Transverse colon (tissue), 4 donors: Measurements from ENCODE around the gene ZNF784. TPM values are rescaled to one million over a fixed set of nuclear protein-coding genes. Genes with fewer than 3 reads are reported as not detected.

Experiments used
- DNase-seq: peaks from one replicate; pipeline ENCODE4 v3.0.0-alpha.2; 2019
- H3K27ac ChIP-seq, 4 donors: fragments of 200-600 bp; sonication (generic); 2 replicates each; pipeline ENCODE4 v1.5.1; 2016 to 2018; ENCODE audit warnings: inconsistent platforms in 4 of 4
- H3K27me3 ChIP-seq: fragments of 200-600 bp; sonication (generic); 2 replicates; pipeline ENCODE4 v1.5.1; 2017; ENCODE audit warnings: inconsistent platforms
- H3K36me3 ChIP-seq, 4 donors: fragments of 200-600 bp; sonication (generic); 2 replicates each; pipeline ENCODE4 v1.5.1; 2017 to 2019; ENCODE audit warnings: inconsistent platforms in 4 of 4
- H3K4me1 ChIP-seq, 4 donors: fragments of 200-600 bp; sonication (generic); 2 replicates each; pipeline ENCODE4 v1.5.1; 2017 to 2020; ENCODE audit warnings: inconsistent platforms in 4 of 4
- H3K4me3 ChIP-seq, 4 donors: fragments of 200-600 bp; sonication (generic); 1 replicate in 1 of 4; 2 replicates in 3 of 4; pipeline versions ENCODE4 v1.5.1 to v1.6.1; 2017 to 2019; ENCODE audit warnings: inconsistent platforms in 4 of 4
- H3K9me3 ChIP-seq, 2 donors: fragments of 200-600 bp; sonication (generic); 2 replicates each; pipeline ENCODE4 v1.5.1; 2017 to 2019; ENCODE audit warnings: inconsistent platforms in 2 of 2
- EP300 ChIP-seq: sonication (generic); formaldehyde crosslinking; IDR thresholded peaks from one replicate; pipeline ENCODE4 v1.6.1; 2017; ENCODE audit warnings: antibody characterized with exemption, low read depth
- POLR2A ChIP-seq: fragments of 450-650 bp; IDR thresholded peaks from one replicate; pipeline ENCODE4 v1.6.1; 2016; ENCODE audit warnings: antibody characterized with exemption, mild to moderate bottlenecking, moderate library complexity
- POLR2AphosphoS5 ChIP-seq, 3 donors: sonication (generic); formaldehyde crosslinking; IDR thresholded peaks; one replicate each; pipeline ENCODE4 v1.6.1; 2016; ENCODE audit warnings: antibody characterized with exemption in 3 of 3
- WGBS, 2 donors: methylation state at CpG; one replicate each; pipeline ENCODE4 v1.1.5; 2018; ENCODE audit warnings: low coverage in 1 of 2; 5-methylcytosine and 5-hydroxymethylcytosine counted together
- in situ Hi-C, 4 donors: fragments of 200-750 bp; cut with MboI; loops; one replicate each; pipeline versions ENCODE4 v1.15.0 to v1.15.1; 2017; ENCODE audit warnings: low sequenced_read_pairs in 3 of 4, low pct_ligation_motif_present in 1 of 4, low pct_unique_long_range_greater_than_20kb in 1 of 4
- intact Hi-C: fragments of 100-400 bp; cut with DNase I; formaldehyde crosslinking; loops from one replicate; pipeline ENCODE4 v1.15.1; 2023; ENCODE audit warnings: low total_unique reads
- total RNA-seq, 4 donors: library from RNA; depleted of rRNA; stranded (reverse); fragments of >200 nt; gene quantifications; one replicate each; pipeline ENCODE4 v1.1.0, GENCODE V29; 2016
- TF ChIP-seq, protein P1 (sequence below), 5 experiments: fragments of 200-600 bp in 3 of 5; fragments of 450-650 bp in 2 of 5; sonication (generic) in 3 of 5; IDR thresholded peaks; 1 replicate in 2 of 5; 2 replicates in 3 of 5; pipeline ENCODE4 v1.5.1; 2016 to 2017; ENCODE audit warnings: antibody characterized with exemption in 5 of 5, inconsistent platforms in 3 of 5, mild to moderate bottlenecking in 2 of 5, moderate library complexity in 1 of 5

The ZNF784 gene
- total RNA-seq, 4 donors from 2014 or later, result 11.1 to 27.7 (median 14.5) TPM

- Histone ChIP-seq H3K4me3 (no peak overlapping the region), H3K27ac (peak overlapping the region; percentile 94 to 99 (median 96)), H3K9me3 (no peaks in the 10 kb centered on the region), H3K27me3 (no peaks in the 10 kb centered on the region), H3K4me1 (peaks cover 14 to 38% (median 28%) of the 10 kb centered on the region in 4 donors), H3K36me3 (no peaks in the 10 kb centered on the region)
- DNase-seq, result peak; percentile 32
- in situ Hi-C loops, result loop anchor here in 1 of 4 donors (10.0 kb wide), 1 partner anchor 89 kb away; no protein-coding TSS in a partner anchor
- 66 to 78% methylated on average over 16 to 22 of the region's 22 CpGs for WGBS, 2 donors
- TF ChIP-seq POLR2A (no peak), POLR2AphosphoS5 (IDR thresholded peaks at IDR 0.05) (no peak), EP300 (no peak)
- TF ChIP-seq, protein P1, sequence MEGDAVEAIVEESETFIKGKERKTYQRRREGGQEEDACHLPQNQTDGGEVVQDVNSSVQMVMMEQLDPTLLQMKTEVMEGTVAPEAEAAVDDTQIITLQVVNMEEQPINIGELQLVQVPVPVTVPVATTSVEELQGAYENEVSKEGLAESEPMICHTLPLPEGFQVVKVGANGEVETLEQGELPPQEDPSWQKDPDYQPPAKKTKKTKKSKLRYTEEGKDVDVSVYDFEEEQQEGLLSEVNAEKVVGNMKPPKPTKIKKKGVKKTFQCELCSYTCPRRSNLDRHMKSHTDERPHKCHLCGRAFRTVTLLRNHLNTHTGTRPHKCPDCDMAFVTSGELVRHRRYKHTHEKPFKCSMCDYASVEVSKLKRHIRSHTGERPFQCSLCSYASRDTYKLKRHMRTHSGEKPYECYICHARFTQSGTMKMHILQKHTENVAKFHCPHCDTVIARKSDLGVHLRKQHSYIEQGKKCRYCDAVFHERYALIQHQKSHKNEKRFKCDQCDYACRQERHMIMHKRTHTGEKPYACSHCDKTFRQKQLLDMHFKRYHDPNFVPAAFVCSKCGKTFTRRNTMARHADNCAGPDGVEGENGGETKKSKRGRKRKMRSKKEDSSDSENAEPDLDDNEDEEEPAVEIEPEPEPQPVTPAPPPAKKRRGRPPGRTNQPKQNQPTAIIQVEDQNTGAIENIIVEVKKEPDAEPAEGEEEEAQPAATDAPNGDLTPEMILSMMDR (IDR thresholded peaks at IDR 0.05), result no peak
- intact Hi-C loops, result loop anchor here (10.0 kb wide), 1 partner anchor 489 kb away; the partner anchor contains the start of gene PPP1R12C
Measured at GRCh38 chr19:55603581-55604292, 20.6 kb downstream of the ZNF784 start.

DNA sequence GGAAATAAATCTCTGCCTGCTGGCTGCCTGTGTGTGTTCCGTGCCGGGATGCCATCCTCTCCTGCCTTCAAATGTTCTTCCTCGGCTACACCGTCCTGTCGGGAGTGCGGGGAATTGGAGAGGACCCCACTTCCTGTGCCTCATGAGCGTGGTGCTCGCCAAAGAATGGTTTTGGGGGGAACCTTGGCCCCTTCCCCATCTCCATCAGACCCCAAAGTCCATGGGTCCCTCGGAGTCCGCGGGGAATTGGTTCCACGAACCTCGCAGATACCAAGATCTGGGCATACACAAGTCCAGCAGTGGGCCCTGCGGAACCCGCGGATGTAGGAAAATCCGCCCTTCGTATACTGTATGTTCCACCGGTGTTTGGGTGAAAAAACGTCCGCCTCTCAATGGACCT lies 21.3 kb downstream of the ZNF784 start:
- Histone ChIP-seq H3K9me3 (no peaks in the 10 kb centered on the region), H3K4me3 (no peak overlapping the region), H3K36me3 (no peaks in the 10 kb centered on the region), H3K27me3 (no peaks in the 10 kb centered on the region), H3K4me1 (peaks cover 18 to 38% (median 28%) of the 10 kb centered on the region in 4 donors), H3K27ac (no peak overlapping the region)
- DNase-seq, result no peak
- in situ Hi-C loops (loop anchor here in 1 of 4 donors (10.0 kb wide), 1 partner anchor 88 kb away; no protein-coding TSS in a partner anchor), intact Hi-C loops (loop anchor here (10.0 kb wide), 1 partner anchor 488 kb away; the partner anchor contains the start of gene PPP1R12C)
- 93% methylated on average over 21 of the region's 21 CpGs; no CpG with 5 or more reads in 1 of the 2 donors for WGBS, 2 donors
- no peak for TF ChIP-seq POLR2A
- TF ChIP-seq EP300, result no peak
- no peak for TF ChIP-seq POLR2AphosphoS5 (IDR thresholded peaks at IDR 0.05)
- TF ChIP-seq, protein P1 (IDR thresholded peaks at IDR 0.05), result no peak

DNA sequence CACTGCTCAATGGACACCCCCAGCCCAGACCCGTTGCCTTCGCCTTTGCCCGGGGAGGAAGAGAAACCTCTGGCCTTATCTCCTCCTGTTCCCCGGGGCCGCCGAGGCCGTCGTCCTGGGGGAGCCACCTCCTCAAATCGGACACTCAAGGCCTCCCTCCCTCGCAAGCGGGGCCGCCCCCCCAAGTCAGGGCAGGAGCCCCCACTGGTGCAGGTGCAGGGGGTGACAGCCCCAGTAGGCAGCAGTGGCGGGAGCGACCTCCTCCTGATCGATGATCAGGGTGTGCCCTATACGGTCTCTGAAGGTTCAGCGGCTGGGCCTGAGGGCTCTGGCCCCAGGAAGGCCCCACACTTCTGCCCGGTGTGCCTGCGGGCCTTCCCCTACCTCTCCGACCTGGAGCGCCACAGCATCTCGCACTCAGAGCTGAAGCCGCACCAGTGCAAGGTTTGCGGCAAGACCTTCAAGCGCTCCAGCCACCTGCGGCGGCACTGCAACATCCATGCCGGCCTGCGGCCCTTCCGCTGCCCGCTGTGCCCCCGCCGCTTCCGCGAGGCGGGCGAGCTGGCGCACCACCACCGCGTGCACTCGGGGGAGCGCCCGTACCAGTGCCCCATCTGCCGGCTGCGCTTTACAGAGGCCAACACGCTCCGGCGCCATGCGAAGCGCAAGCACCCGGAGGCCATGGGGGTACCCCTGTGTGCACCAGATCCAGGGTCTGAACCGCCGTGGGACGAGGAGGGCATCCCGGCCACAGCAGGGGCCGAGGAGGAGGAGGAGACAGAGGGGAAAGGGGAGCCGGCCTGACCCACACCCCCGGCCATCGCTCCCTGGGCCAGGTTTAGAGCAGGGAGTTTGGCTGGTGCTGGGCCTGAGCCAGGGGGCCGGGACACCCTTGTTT lies 22.0 kb downstream of the ZNF784 start:
- H3K27me3 ChIP-seq, result no peaks in the 10 kb centered on the region
- in situ Hi-C loops, result loop anchor here in 1 of 4 donors (10.0 kb wide), 1 partner anchor 88 kb away; no protein-coding TSS in a partner anchor

More for the DNA sequence above, 22.0 kb downstream of the ZNF784 start:
- H3K36me3 ChIP-seq, result no peaks in the 10 kb centered on the region
- TF ChIP-seq POLR2AphosphoS5 (IDR thresholded peaks at IDR 0.05) (no peak), EP300 (no peak), POLR2A (no peak)
- TF ChIP-seq, protein P1 (IDR thresholded peaks at IDR 0.05), result no peak
- no peak overlapping the region for H3K4me3 ChIP-seq
- no peaks in the 10 kb centered on the region for H3K9me3 ChIP-seq
- 95% methylated on average over 55 of the region's 60 CpGs; no CpG with 5 or more reads in 1 of the 2 donors for WGBS, 2 donors
- H3K4me1 ChIP-seq, result peaks cover 18 to 38% (median 28%) of the 10 kb centered on the region in 4 donors
- intact Hi-C loops, result loop anchor here (10.0 kb wide), 1 partner anchor 488 kb away; the partner anchor contains the start of gene PPP1R12C
- no peak overlapping the region for H3K27ac ChIP-seq
- no peak for DNase-seq
